Lower lobe of right lung (tissue), 2 donors: ENCODE results near the gene LETM1. TPM values are rescaled to one million over a fixed set of nuclear protein-coding genes. Genes with fewer than 3 reads are reported as not detected.

Experiments used
- ATAC-seq, 2 donors: fragments of 200-7000 bp; cut with Tn5 transposase; one replicate each; pipeline ENCODE4 v1.9.1; 2020 to 2022; ENCODE audit warnings: mild to moderate bottlenecking in 2 of 2, moderate library complexity in 2 of 2
- DNase-seq: peaks from one replicate; pipeline ENCODE4 v3.0.0-alpha.2; 2020
- H3K27ac ChIP-seq: fragments of 200-600 bp; one replicate; pipeline ENCODE4 v1.8.0; 2022
- H3K27me3 ChIP-seq: fragments of 200-600 bp; one replicate; pipeline ENCODE4 v1.8.0; 2022; ENCODE audit warnings: low read depth
- H3K36me3 ChIP-seq: fragments of 200-600 bp; one replicate; pipeline ENCODE4 v1.8.0; 2022; ENCODE audit warnings: mild to moderate bottlenecking
- H3K4me1 ChIP-seq: fragments of 200-600 bp; one replicate; pipeline ENCODE4 v1.8.0; 2022
- H3K4me3 ChIP-seq: fragments of 200-600 bp; one replicate; pipeline ENCODE4 v1.8.0; 2022; ENCODE audit warnings: mild to moderate bottlenecking
- H3K9me3 ChIP-seq: fragments of 200-600 bp; one replicate; pipeline ENCODE4 v1.8.0; 2022
- CTCF ChIP-seq: fragments of 200-600 bp; IDR thresholded peaks from one replicate; pipeline ENCODE4 v1.8.0; 2022; ENCODE audit warnings: antibody characterized with exemption, mild to moderate bottlenecking
- intact Hi-C: fragments of 100-400 bp; cut with DNase I; formaldehyde crosslinking; loops from one replicate; pipeline ENCODE4 v1.11.0; 2022
- total RNA-seq: library from RNA; stranded (reverse); fragmentation: NEBNext Ultra II Directional; extraction: Animal tissue kit (Norgen Biotek cat#: 25700); gene quantifications from one replicate; pipeline ENCODE4 v1.2.1, GENCODE V29; 2021
- donor health status: DM: no; HTN: yes; CAD: no; lungs with severe emphysema.

The LETM1 gene
- total RNA-seq, 1 donor from 2014 or later = 33.6 TPM

- no peaks in the 10 kb centered on the region for H3K36me3 ChIP-seq
- H3K4me3 ChIP-seq = peak overlapping the region; percentile 82
- intact Hi-C loops = no loop called here
- DNase-seq (no peak), ATAC-seq (peak; percentile 8 to 46)
- TF ChIP-seq CTCF = no peak
- peaks cover under 1% of the 10 kb centered on the region for H3K27me3 ChIP-seq
- H3K4me1 ChIP-seq = peaks cover 18% of the 10 kb centered on the region
- H3K9me3 ChIP-seq = no peaks in the 10 kb centered on the region
- peak overlapping the region; percentile 99 for H3K27ac ChIP-seq
Measured at GRCh38 chr4:1869530-1870327, 13.8 kb upstream of the LETM1 start.

- no peak overlapping the region for H3K4me3 ChIP-seq
- no peak for ATAC-seq
- H3K4me1 ChIP-seq = peaks cover 18% of the 10 kb centered on the region
- DNase-seq = no peak
- H3K27me3 ChIP-seq = peaks cover 5% of the 10 kb centered on the region
- intact Hi-C loops = no loop called here
- TF ChIP-seq CTCF = no peak
- no peaks in the 10 kb centered on the region for H3K36me3 ChIP-seq
- no peaks in the 10 kb centered on the region for H3K9me3 ChIP-seq
- H3K27ac ChIP-seq = no peak overlapping the region
Measured at GRCh38 chr4:1868912-1869311, 13.0 kb upstream of the LETM1 start.

- Histone ChIP-seq H3K36me3 (no peaks in the 10 kb centered on the region), H3K9me3 (no peaks in the 10 kb centered on the region), H3K4me3 (no peak overlapping the region), H3K27ac (no peak overlapping the region), H3K27me3 (peaks cover 10% of the 10 kb centered on the region), H3K4me1 (peaks cover 15% of the 10 kb centered on the region)
- intact Hi-C loops = no loop called here
- TF ChIP-seq CTCF = no peak
- DNase-seq (no peak), ATAC-seq (no peak)
Measured at GRCh38 chr4:1868293-1868692, 12.3 kb upstream of the LETM1 start.

GRCh38 chr4:1866189-1866661 lies 10.3 kb upstream of the LETM1 start:
- ATAC-seq = no peak
- peaks cover 20% of the 10 kb centered on the region for H3K27me3 ChIP-seq
- no peak for DNase-seq

More at GRCh38 chr4:1866189-1866661, 10.3 kb upstream of the LETM1 start:
- Histone ChIP-seq H3K27ac (no peak overlapping the region), H3K36me3 (no peaks in the 10 kb centered on the region), H3K4me1 (peaks cover 7% of the 10 kb centered on the region), H3K4me3 (no peak overlapping the region), H3K9me3 (no peaks in the 10 kb centered on the region)
- intact Hi-C loops = no loop called here
- TF ChIP-seq CTCF = no peak
